ENCODE data around the gene OVCH2. TPM values are rescaled to one million over a fixed set of nuclear protein-coding genes. Genes with fewer than 3 reads are reported as not detected.
A peak's percentile ranks its signal among the peaks of the same experiment; 100 is the strongest.

The OVCH2 gene
- total RNA-seq, 4 donors from 2014 or later, result 6.2 to 44.0 (median 20.3) TPM

DNA sequence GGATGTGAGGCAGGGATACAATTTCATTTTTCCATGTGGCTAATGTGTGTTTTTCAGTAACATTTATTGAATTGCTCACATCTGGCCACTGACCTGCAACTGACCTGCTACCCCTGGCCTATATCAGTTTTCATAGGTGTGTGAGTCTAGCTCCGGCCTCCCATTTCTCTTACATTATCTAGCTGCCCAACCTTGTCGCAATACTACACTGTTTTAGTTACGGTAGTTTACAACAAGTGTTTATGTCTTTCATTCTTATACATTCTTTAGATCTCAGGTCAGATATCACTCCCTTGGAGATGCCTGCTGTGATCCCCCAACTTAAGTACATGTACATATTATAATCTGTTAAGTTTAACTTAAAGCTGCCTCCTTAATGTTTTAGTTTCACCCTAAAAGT is 30.6 kb downstream of the OVCH2 start:
- 94% methylated on average over 3 of the region's 3 CpGs for WGBS
- TF ChIP-seq POLR2A (IDR thresholded peaks at IDR 0.05), result no peak
- TF ChIP-seq EP300 (IDR thresholded peaks at IDR 0.05), result no peak
- no peak for TF ChIP-seq POLR2AphosphoS5 (IDR thresholded peaks at IDR 0.05)
- no peak for TF ChIP-seq CTCF (IDR thresholded peaks at IDR 0.05)
- Histone ChIP-seq H3K4me1 (peaks cover 41% of the 10 kb centered on the region), H3K9me3 (no peaks in the 10 kb centered on the region), H3K27me3 (no peaks in the 10 kb centered on the region), H3K36me3 (no peaks in the 10 kb centered on the region), H3K27ac (no peak overlapping the region), H3K4me3 (no peak overlapping the region)
- DNase-seq (ENCODE audit: low spot score in 2 of 2), result no peak

DNA sequence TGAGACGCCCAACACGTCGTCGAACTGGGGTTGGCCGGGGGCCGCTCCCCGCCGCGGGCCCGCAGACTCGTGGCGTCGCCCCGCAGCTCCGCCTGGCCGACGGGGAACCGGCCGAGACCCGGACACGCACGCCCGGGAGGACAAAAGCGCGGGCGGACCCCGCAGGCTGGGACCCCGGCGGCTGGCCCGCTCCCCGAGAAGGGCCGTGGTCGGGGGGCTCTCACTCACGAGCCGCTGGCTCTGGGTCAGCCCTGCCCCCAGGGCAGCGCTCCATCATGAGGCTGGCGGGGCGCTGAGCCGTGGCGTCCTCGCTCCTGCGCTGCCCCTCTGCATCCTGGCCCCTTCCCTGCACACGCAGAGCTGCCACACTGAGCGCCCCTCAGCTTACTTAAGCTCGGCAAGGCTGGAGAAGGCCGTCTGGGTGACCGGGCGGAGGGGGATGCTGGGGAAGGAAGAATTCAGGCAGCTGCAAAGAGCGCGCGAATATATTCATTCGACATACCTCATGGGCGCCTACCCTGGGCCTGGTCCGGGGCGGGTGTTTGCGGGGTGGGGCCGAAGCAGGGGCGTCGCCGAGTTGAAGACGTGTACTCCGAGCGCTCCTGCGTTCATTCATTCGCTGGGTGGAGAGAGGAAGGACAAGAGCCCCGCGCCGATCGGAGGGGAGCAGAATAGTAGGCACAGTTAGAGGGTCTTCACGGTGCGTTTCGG is 32.4 kb downstream of the OVCH2 start:
- Histone ChIP-seq H3K27me3 (no peaks in the 10 kb centered on the region), H3K36me3 (no peaks in the 10 kb centered on the region), H3K9me3 (no peaks in the 10 kb centered on the region), H3K4me3 (peak overlapping the region; percentile 52), H3K4me1 (peaks cover 42% of the 10 kb centered on the region), H3K27ac (peak overlapping the region; percentile 70)
- 11% methylated on average over 18 of the region's 72 CpGs for WGBS
- TF ChIP-seq POLR2A (IDR thresholded peaks at IDR 0.05) (no peak), EP300 (IDR thresholded peaks at IDR 0.05) (no peak), CTCF (IDR thresholded peaks at IDR 0.05) (no peak), POLR2AphosphoS5 (IDR thresholded peaks at IDR 0.05) (no peak)
- peak in 1 of 2 donors; percentile 81 for DNase-seq (ENCODE audit: low spot score in 2 of 2)

DNA sequence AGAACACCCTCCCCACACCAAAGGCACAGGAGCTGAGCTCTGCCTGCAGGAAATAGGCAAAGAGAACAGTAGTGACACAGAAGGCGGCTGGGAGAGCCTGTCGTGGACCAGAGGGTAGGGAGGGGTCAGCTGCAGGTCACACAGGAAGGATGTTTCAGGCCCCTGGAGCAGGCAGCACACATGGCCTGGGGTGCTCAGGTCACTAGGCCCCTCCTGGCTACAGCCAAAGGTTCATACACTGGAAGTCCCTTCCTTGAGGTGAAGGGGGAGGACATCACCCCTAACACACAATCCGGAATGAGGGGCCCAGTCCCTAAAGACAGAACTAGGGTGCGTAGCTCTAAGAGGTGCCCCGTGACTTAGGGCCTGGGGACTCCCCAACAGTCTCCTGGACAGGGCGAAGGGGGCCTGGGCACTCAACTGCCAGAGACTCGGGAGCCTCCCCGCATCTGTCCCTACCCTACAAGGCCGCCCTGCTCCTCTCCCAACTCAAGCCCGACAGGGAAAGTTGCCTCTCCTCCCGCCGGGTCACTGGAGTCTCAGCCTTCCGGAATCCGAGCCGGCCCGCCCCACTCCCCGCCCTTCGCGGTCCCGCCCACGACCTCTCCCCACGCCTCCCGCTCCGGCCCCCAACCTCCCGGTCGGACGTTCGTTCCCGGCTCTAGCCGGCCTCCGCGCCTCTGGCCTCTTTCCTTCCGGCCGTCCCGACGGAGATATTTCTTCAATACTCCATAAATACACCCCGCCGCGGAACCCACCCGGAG is 33.1 kb downstream of the OVCH2 start, which contains the start of gene CYB5R2:
Gene CYB5R2, minus strand, starts transcription at position 541 of the 764 bp plus-strand sequence. CDS start 675 bp downstream, outside the sequence.
- H3K9me3 ChIP-seq, result no peaks in the 10 kb centered on the region
- H3K4me1 ChIP-seq, result peaks cover 42% of the 10 kb centered on the region
- H3K27ac ChIP-seq, result peak within 1 kb of the TSS; percentile 70
- TF ChIP-seq POLR2A (IDR thresholded peaks at IDR 0.05) (no peak), EP300 (IDR thresholded peaks at IDR 0.05) (no peak), CTCF (IDR thresholded peaks at IDR 0.05) (no peak), POLR2AphosphoS5 (IDR thresholded peaks at IDR 0.05) (no peak)
- peak within 1 kb of the TSS; percentile 52 for H3K4me3 ChIP-seq
- peak in 1 of 2 donors; percentile 83 for DNase-seq (ENCODE audit: low spot score in 2 of 2)
- H3K36me3 ChIP-seq, result peaks cover 2% of the 10 kb centered on the region
- H3K27me3 ChIP-seq, result no peaks in the 10 kb centered on the region
- WGBS, result 8% methylated on average over 22 of the region's 40 CpGs

DNA sequence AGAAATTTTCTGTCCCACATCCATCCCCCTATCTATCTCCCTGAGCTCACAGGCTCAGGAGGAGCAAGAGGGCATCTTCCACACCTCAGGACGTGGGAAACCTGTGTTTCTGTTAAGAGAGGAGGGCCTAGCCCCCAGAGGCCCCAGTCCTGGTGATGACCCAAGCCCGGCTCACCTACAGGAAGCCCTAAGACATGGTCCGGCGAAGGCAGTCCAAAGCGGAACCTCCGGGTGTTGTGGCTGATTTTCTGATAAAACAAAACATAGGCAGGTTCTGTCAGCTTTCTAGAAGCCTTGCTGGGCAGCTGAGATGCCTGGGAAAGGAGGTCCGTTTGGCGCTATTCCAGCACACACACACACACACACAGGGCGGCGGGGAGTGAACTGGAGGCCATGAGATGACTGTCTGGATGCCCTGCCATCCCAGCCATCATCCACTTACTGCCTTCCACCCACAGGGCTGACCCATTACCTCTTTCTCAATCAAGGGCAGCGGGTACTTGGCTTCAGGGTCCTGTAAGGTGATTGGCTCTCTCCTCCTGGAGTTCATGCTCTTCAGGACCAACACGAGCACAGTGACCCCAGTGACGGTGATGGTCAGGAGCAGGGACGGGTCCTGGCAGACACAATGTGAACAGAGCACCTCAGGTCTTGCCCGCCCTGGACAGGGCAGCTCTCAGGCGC is 33.9 kb downstream of the OVCH2 start:
- 85% methylated on average over 13 of the region's 16 CpGs for WGBS
- Histone ChIP-seq H3K9me3 (no peaks in the 10 kb centered on the region), H3K27me3 (no peaks in the 10 kb centered on the region), H3K4me1 (peaks cover 38% of the 10 kb centered on the region), H3K36me3 (peaks cover 8% of the 10 kb centered on the region), H3K27ac (peak overlapping the region; percentile 70), H3K4me3 (peak overlapping the region; percentile 52)
- TF ChIP-seq POLR2AphosphoS5 (IDR thresholded peaks at IDR 0.05) (no peak), EP300 (IDR thresholded peaks at IDR 0.05) (no peak), POLR2A (IDR thresholded peaks at IDR 0.05) (no peak), CTCF (IDR thresholded peaks at IDR 0.05) (no peak)
- no peak for DNase-seq (ENCODE audit: low spot score in 2 of 2)
